ENCODE measurements around the gene INSC. TPM values are rescaled to one million over a fixed set of nuclear protein-coding genes. Genes with fewer than 3 reads are reported as not detected.

Gene INSC
- total and polyA plus RNA-seq, 2 experiments from 2014 or later, result 0.10 TPM; not detected in 1

DNA sequence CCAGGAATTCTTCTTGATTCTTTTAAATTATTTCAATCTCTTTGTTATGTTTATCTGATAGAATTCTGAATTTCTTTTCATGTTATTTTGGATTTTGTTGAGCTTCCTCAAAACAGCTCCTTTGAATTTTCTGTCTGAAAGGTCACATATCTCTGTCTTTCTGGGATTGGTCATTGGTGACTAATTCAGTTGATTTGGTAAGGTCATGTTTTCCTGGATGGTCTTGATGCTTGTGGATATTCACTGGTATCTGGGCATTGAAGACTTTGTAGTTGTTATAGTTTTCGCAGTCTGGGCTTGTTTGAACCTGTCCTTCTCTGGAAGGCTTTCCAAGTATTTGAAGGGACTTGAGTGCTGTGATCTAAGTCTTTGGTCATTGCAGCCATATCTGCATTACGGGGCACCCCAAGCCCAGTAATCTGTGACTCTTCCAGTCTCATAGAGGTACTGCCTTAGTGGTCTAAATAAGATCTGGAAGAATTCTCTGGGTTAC lies 18.9 kb upstream of the INSC start:
- H3K36me3 ChIP-seq (replicated peaks; ENCODE audit: insufficient read depth, low read depth), result no peaks in the 10 kb centered on the region
- WGBS (ENCODE audit: low lambda C conversion rate, missing lambda C conversion rate), result 100% methylated on average over 2 of the region's 2 CpGs
- no peak for DNase-seq (ENCODE audit: low spot score)

GRCh38 chr11:15097411-15097810 lies 17.3 kb upstream of the INSC start:
- Histone ChIP-seq H3K4me2 (no peak overlapping the region), H2AFZ (no peak overlapping the region)

More for the DNA sequence above, 18.9 kb upstream of the INSC start:
- Histone ChIP-seq H3K4me2 (no peak overlapping the region), H3K79me2 (no peaks in the 10 kb centered on the region), H3K4me3 (no peak overlapping the region), H3K9me2 (replicated peaks; ENCODE audit: insufficient read depth) (no peaks in the 10 kb centered on the region), H3K27ac (no peak overlapping the region), H3K27me3 (peaks cover 20% of the 10 kb centered on the region), H4K20me1 (ENCODE audit: insufficient read depth, poor library complexity, severe bottlenecking) (no peaks in the 10 kb centered on the region), H2AFZ (no peak overlapping the region), H3K4me1 (ENCODE audit: insufficient read depth) (no peaks in the 10 kb centered on the region), H3K9me3 (ENCODE audit: low read depth) (no peaks in the 10 kb centered on the region)
- TF ChIP-seq EZH2 (IDR thresholded peaks at IDR 0.05; ENCODE audit: borderline replicate concordance) (no peak), CTCF (IDR thresholded peaks at IDR 0.05; ENCODE audit: poor library complexity) (no peak), EZH2phosphoT487 (IDR thresholded peaks at IDR 0.05; ENCODE audit: low read depth, severe bottlenecking, unreplicated experiment) (no peak)

DNA sequence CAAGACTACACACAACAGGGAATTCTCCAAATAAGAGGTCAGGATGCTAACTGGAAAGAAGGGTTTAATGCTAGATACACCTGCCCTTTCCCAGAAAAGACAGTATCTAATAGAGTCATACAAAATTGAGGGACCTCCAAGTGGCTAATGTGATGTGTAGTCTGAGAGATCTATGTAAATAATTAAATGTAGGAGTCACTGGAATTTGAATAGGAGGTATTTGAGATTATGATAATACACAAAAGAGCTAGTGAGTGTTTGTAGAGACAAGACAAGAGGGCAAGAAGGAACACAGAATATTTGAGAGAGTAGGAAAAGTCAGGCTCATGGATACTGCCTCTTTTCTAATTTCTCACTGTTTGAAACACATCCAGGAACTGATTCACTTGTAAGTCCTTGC lies 15.5 kb upstream of the INSC start:
- no peak for TF ChIP-seq EZH2phosphoT487 (IDR thresholded peaks at IDR 0.05; ENCODE audit: low read depth, severe bottlenecking, unreplicated experiment)
- no peak for TF ChIP-seq EZH2 (IDR thresholded peaks at IDR 0.05; ENCODE audit: borderline replicate concordance)
- TF ChIP-seq CTCF (IDR thresholded peaks at IDR 0.05; ENCODE audit: poor library complexity), result no peak
- Histone ChIP-seq H3K4me3 (no peak overlapping the region), H2AFZ (no peak overlapping the region), H3K27me3 (peaks cover 20% of the 10 kb centered on the region), H3K27ac (no peak overlapping the region), H3K4me2 (no peak overlapping the region), H3K36me3 (replicated peaks; ENCODE audit: insufficient read depth, low read depth) (no peaks in the 10 kb centered on the region), H4K20me1 (ENCODE audit: insufficient read depth, poor library complexity, severe bottlenecking) (no peaks in the 10 kb centered on the region), H3K4me1 (ENCODE audit: insufficient read depth) (no peaks in the 10 kb centered on the region), H3K9me3 (ENCODE audit: low read depth) (no peaks in the 10 kb centered on the region), H3K79me2 (no peaks in the 10 kb centered on the region), H3K9me2 (replicated peaks; ENCODE audit: insufficient read depth) (no peaks in the 10 kb centered on the region)
- DNase-seq (ENCODE audit: low spot score), result no peak

More at GRCh38 chr11:15097411-15097810, 17.3 kb upstream of the INSC start:
- Histone ChIP-seq H3K36me3 (replicated peaks; ENCODE audit: insufficient read depth, low read depth) (no peaks in the 10 kb centered on the region), H3K9me3 (ENCODE audit: low read depth) (no peaks in the 10 kb centered on the region), H3K27ac (no peak overlapping the region), H4K20me1 (ENCODE audit: insufficient read depth, poor library complexity, severe bottlenecking) (no peaks in the 10 kb centered on the region), H3K4me3 (no peak overlapping the region), H3K4me1 (ENCODE audit: insufficient read depth) (no peaks in the 10 kb centered on the region), H3K79me2 (no peaks in the 10 kb centered on the region), H3K27me3 (peaks cover 20% of the 10 kb centered on the region), H3K9me2 (replicated peaks; ENCODE audit: insufficient read depth) (no peaks in the 10 kb centered on the region)
- 96% methylated on average over 3 of the region's 3 CpGs for WGBS (ENCODE audit: low lambda C conversion rate, missing lambda C conversion rate)
- no peak for DNase-seq (ENCODE audit: low spot score)
- TF ChIP-seq CTCF (IDR thresholded peaks at IDR 0.05; ENCODE audit: poor library complexity) (no peak), EZH2phosphoT487 (IDR thresholded peaks at IDR 0.05; ENCODE audit: low read depth, severe bottlenecking, unreplicated experiment) (no peak), EZH2 (IDR thresholded peaks at IDR 0.05; ENCODE audit: borderline replicate concordance) (no peak)
